K562 (cell line): ENCODE measurements around the gene AGPAT4. TPM values are rescaled to one million over a fixed set of nuclear protein-coding genes. Genes with fewer than 3 reads are reported as not detected.

Source experiments
- ATAC-seq: fragments of 200-7000 bp; cut with Tn5 transposase; 3 replicates; pipeline ENCODE4 v1.9.1; 2020; ENCODE audit warnings: moderate library complexity
- BruUV-seq: library from RNA; stranded (reverse); fragments of 400-500 nt; replicated peaks from 2 replicates; lab custom pipeline; 2021; lab: Mats Ljungman, UMichigan
- CTCF ChIA-PET: fragments of 300-600 bp; formaldehyde crosslinking; extraction: SDS; loops from one replicate; lab custom pipeline; 2021; ENCODE audit warnings: low intra/inter-chr PET ratio; lab: Yijun Ruan, JAX
- POLR2A ChIA-PET: fragments of 300-600, 350-650 bp; sonication (Branson Sonifier 250); formaldehyde crosslinking; extraction: SDS; loops from one replicate; lab custom pipeline; 2021; ENCODE audit warnings: antibody characterized with exemption, inconsistent platforms; lab: Yijun Ruan, JAX
- DNase-seq, 4 experiments: peaks; one replicate each; pipeline versions ENCODE4 v3.0.0 to v3.0.0-alpha.2; 2011 to 2018; ENCODE audit warnings: low spot score in 3 of 4, mixed read lengths in 3 of 4; ENCODE audit errors: extremely low read depth in 1 of 4
- FAIRE-seq: peaks from 2 replicates; lab custom pipeline; 2011; peaks lifted over from hg19 to GRCh38; lab: Jason Lieb, UNC
- H2AFZ ChIP-seq: 2 replicates; pipeline ENCODE4 v1.6.0; 2011; ENCODE audit warnings: low read depth, low read length, control low read depth, inconsistent platforms
- H3K27ac ChIP-seq: fragments of 200-600 bp; 3 replicates; pipeline ENCODE4 v1.8.0; 2011; ENCODE audit warnings: low read depth, mild to moderate bottlenecking, control low read depth, inconsistent platforms, low read length, moderate library complexity, mixed read lengths; ENCODE audit errors: extremely low read depth
- H3K27me3 ChIP-seq, 2 experiments: fragments of 300-600 bp in 1 of 2; 2 replicates in 1 of 2; 3 replicates in 1 of 2; pipeline versions ENCODE4 v1.6.0 to v1.8.0; 2011; ENCODE audit warnings: inconsistent platforms in 2 of 2, low read length in 2 of 2, mild to moderate bottlenecking in 1 of 2, mixed read lengths in 1 of 2, moderate library complexity in 1 of 2; ENCODE audit not compliant: control insufficient read depth in 2 of 2, insufficient read depth in 2 of 2
- H3K36me3 ChIP-seq: fragments of 300-600 bp; 3 replicates; pipeline ENCODE4 v1.8.0; 2011; ENCODE audit warnings: mild to moderate bottlenecking, low read length, inconsistent platforms; ENCODE audit not compliant: control insufficient read depth, insufficient read depth
- H3K4me1 ChIP-seq, 2 experiments: fragments of 200-600 bp in 1 of 2; replicated peaks in 1 of 2; 2 replicates in 1 of 2; 3 replicates in 1 of 2; pipeline versions ENCODE4 v1.5.1 to v1.8.0; 2011; ENCODE audit warnings: inconsistent platforms in 2 of 2, low read length in 2 of 2, mild to moderate bottlenecking in 1 of 2, mixed read lengths in 1 of 2, moderate library complexity in 1 of 2; ENCODE audit not compliant: control insufficient read depth in 2 of 2, insufficient read depth in 2 of 2
- H3K4me2 ChIP-seq: 2 replicates; pipeline ENCODE4 v1.6.1; 2011; ENCODE audit warnings: low read length, control low read depth, inconsistent platforms, mixed read lengths; ENCODE audit not compliant: insufficient read depth
- H3K4me3 ChIP-seq: fragments of 200-600 bp; sonication (generic), shearing (Covaris generic); 2 replicates; pipeline ENCODE4 v1.5.1; 2016; ENCODE audit warnings: control low read depth, inconsistent platforms
- H3K79me2 ChIP-seq: fragments of 200-600 bp; 3 replicates; pipeline ENCODE4 v1.8.0; 2011; ENCODE audit warnings: low read length, inconsistent platforms; ENCODE audit not compliant: control insufficient read depth, insufficient read depth
- H3K9ac ChIP-seq, 2 experiments: 2 replicates each; pipeline versions ENCODE4 v1.6.0 to v1.6.1; 2011; ENCODE audit warnings: low read depth in 2 of 2, low read length in 2 of 2, control low read depth in 1 of 2, inconsistent platforms in 1 of 2, mild to moderate bottlenecking in 1 of 2, mixed read lengths in 1 of 2; ENCODE audit not compliant: insufficient read depth in 1 of 2
- H3K9me1 ChIP-seq: one replicate; pipeline ENCODE4 v1.6.0; 2011; ENCODE audit warnings: inconsistent platforms, mild to moderate bottlenecking, low read length, moderate library complexity; ENCODE audit not compliant: control insufficient read depth, insufficient read depth
- H3K9me3 ChIP-seq: replicated peaks from 2 replicates; pipeline ENCODE4 v1.5.1; 2011; ENCODE audit warnings: low read depth, low read length, inconsistent platforms; ENCODE audit not compliant: control insufficient read depth, insufficient read depth
- H4K20me1 ChIP-seq: replicated peaks from 2 replicates; pipeline ENCODE4 v1.6.1; 2011; ENCODE audit warnings: low read length, inconsistent platforms, mixed read lengths; ENCODE audit not compliant: control insufficient read depth, insufficient read depth
- ADNP ChIP-seq: fragments of 200-800 bp; sonication (Bioruptor generic); IDR thresholded peaks from 2 replicates; pipeline ENCODE4 v1.6.1; 2016; ENCODE audit warnings: missing genetic modification characterization, missing compliant biosample characterization
- BDP1 ChIP-seq: IDR thresholded peaks from 3 replicates; pipeline ENCODE4 v1.6.1; 2011; ENCODE audit not compliant: insufficient read length, insufficient read depth
- BHLHE40 ChIP-seq: IDR thresholded peaks from 2 replicates; pipeline ENCODE4 v1.6.1; 2011; ENCODE audit warnings: low read length, improper control_type of control experiment
- CCAR2 ChIP-seq: fragments of 200-400 bp; formaldehyde crosslinking; IDR thresholded peaks from 2 replicates; pipeline ENCODE4 v1.6.1; 2017; ENCODE audit warnings: mild to moderate bottlenecking, low read depth, low read length
- FOXA3 ChIP-seq, 2 experiments: fragments of 450-650 bp in 1 of 2; sonication (generic) in 1 of 2; formaldehyde crosslinking; IDR thresholded peaks in 1 of 2; conservative IDR thresholded peaks in 1 of 2; 2 replicates each; pipeline versions ENCODE4 v1.4.0 to v1.8.0; 2020 to 2022; ENCODE audit warnings: mild to moderate bottlenecking in 2 of 2, missing genetic modification reagents in 1 of 2
- FOXM1 ChIP-seq, 2 experiments: fragments of 450-650 bp in 1 of 2; sonication (generic) in 1 of 2; formaldehyde crosslinking in 1 of 2; IDR thresholded peaks; 2 replicates each; pipeline versions ENCODE4 v1.6.1 to v1.9.0; 2017 to 2022; ENCODE audit warnings: low read depth in 2 of 2, mild to moderate bottlenecking in 2 of 2, missing genetic modification reagents in 1 of 2, moderate library complexity in 1 of 2
- KHSRP ChIP-seq: fragments of 450-650 bp; IDR thresholded peaks from 2 replicates; pipeline ENCODE4 v1.6.1; 2017
- NUFIP1 ChIP-seq: fragments of 450-650 bp; IDR thresholded peaks from 2 replicates; pipeline ENCODE4 v1.6.1; 2018; ENCODE audit not compliant: partially characterized antibody
- POLR2G ChIP-seq: fragments of 200-400 bp; formaldehyde crosslinking; IDR thresholded peaks from 2 replicates; pipeline ENCODE4 v1.6.1; 2017; ENCODE audit warnings: low read depth, mild to moderate bottlenecking, antibody characterized with exemption, low read length, moderate library complexity
- POLR2H ChIP-seq: IDR thresholded peaks from 2 replicates; pipeline ENCODE4 v1.6.1; 2016; ENCODE audit warnings: missing genetic modification characterization, low read depth, mild to moderate bottlenecking, control low read depth, missing compliant biosample characterization, moderate library complexity
- TEAD1 ChIP-seq, 2 experiments: fragments of 450-650 bp in 1 of 2; sonication (generic) in 1 of 2; formaldehyde crosslinking; IDR thresholded peaks; 2 replicates each; pipeline versions ENCODE4 v1.4.0 to v1.8.0; 2020 to 2022; ENCODE audit warnings: mild to moderate bottlenecking in 2 of 2, missing genetic modification reagents in 1 of 2
- USF2 ChIP-seq: sonication (generic); formaldehyde crosslinking; IDR thresholded peaks from 2 replicates; pipeline ENCODE4 v1.5.0; 2020; ENCODE audit warnings: missing genetic modification reagents
- ZKSCAN3 ChIP-seq: fragments of 250-450 bp; sonication (Bioruptor Pico); IDR thresholded peaks from 2 replicates; pipeline ENCODE4 v1.4.0; 2020
- ZNF140 ChIP-seq: fragments of 250-450 bp; sonication (Bioruptor Pico); IDR thresholded peaks from 2 replicates; pipeline ENCODE4 v1.8.0; 2021; ENCODE audit warnings: moderate library complexity, mild to moderate bottlenecking, inconsistent platforms
- ZNF3 ChIP-seq: fragments of 250-450 bp; sonication (Bioruptor Pico); IDR thresholded peaks from 2 replicates; pipeline ENCODE4 v1.5.0; 2021; ENCODE audit warnings: mild to moderate bottlenecking, moderate library complexity
- ZNF395 ChIP-seq: fragments of 200-800 bp; sonication (Bioruptor generic); IDR thresholded peaks from 2 replicates; pipeline ENCODE4 v1.6.1; 2017; ENCODE audit warnings: missing genetic modification characterization, missing compliant biosample characterization
- ZNF436 ChIP-seq: fragments of 250-450, 450-650 bp; sonication (Bioruptor Pico); formaldehyde crosslinking; IDR thresholded peaks from 2 replicates; pipeline ENCODE4 v1.7.0; 2020; ENCODE audit warnings: mild to moderate bottlenecking
- ZNF655 ChIP-seq: fragments of 250-450 bp; sonication (Bioruptor Pico); IDR thresholded peaks from 2 replicates; pipeline ENCODE4 v1.5.0; 2021
- ZNF76 ChIP-seq: fragments of 250-450 bp; sonication (Bioruptor Pico); IDR thresholded peaks from 2 replicates; pipeline ENCODE4 v1.4.0; 2020; ENCODE audit warnings: mild to moderate bottlenecking, moderate library complexity, borderline replicate concordance
- WGBS: fragments of 100-300 bp; shearing (Covaris generic); methylation state at CpG from one replicate; pipeline ENCODE4 v1.1.6; 2016; ENCODE audit warnings: low coverage, mixed read lengths; ENCODE audit not compliant: insufficient coverage; ENCODE audit errors: missing lambda C conversion rate; 5-methylcytosine and 5-hydroxymethylcytosine counted together
- in situ Hi-C: fragments of 300-500 bp; cut with MboI; formaldehyde crosslinking; loops from 4 replicates; pipeline ENCODE4 v1.15.0; 2018; ENCODE audit warnings: inconsistent platforms, mixed read lengths
- intact Hi-C: fragments of 100-400 bp; cut with micrococcal nuclease; formaldehyde crosslinking; loops from 2 replicates; pipeline ENCODE4 v1.14.2; 2022
- polyA plus RNA-seq, 8 experiments: library from polyadenylated mRNA; depleted of rRNA in 4 of 8; stranded (reverse) in 5 of 8; unstranded in 3 of 8; fragments of >200 nt; fragmentation: Nextera tagmentation in 2 of 8; fragmentation: Illumina TruSeq in 1 of 8; extraction: Ambion mirVana in 2 of 8; extraction: Trizol in 1 of 8; gene quantifications; 2 replicates each; pipeline versions ENCODE4 v1.2.1 to v1.2.3, GENCODE V29; 2011 to 2014; ENCODE audit warnings: inconsistent platforms in 1 of 8, missing spikeins in 1 of 8
- total RNA-seq, 7 experiments: library from RNA; depleted of rRNA in 6 of 7; stranded (reverse); fragments of >200 nt in 6 of 7; fragmentation: Illumina TruSeq in 2 of 7; extraction: Trizol in 2 of 7; gene quantifications; 2 replicates each; pipeline versions ENCODE4 v1.2.1 to v1.2.3, GENCODE V29; 2011 to 2021; ENCODE audit warnings: low replicate concordance in 1 of 7

AGPAT4 gene
- total and polyA plus RNA-seq, 9 of the 15 experiments (the other 6 are each of a cell fraction or from before 2014, with no cell fraction given): 2.2 to 15.0 (median 5.7) TPM

GRCh38 chr6:161270116-161270515, 3.7 kb downstream of the AGPAT4 start:
- peaks cover 21% of the 10 kb centered on the region for H3K79me2 ChIP-seq
- 76% methylated on average over 5 of the region's 5 CpGs for WGBS
- no peak overlapping the region for H2AFZ ChIP-seq
- DNase-seq: no peak
- in situ Hi-C loops: no loop called here
- H3K9ac ChIP-seq: no peak overlapping the region
- H3K4me1 ChIP-seq: peaks cover 15 to 45% of the 10 kb centered on the region in 2 experiments
- intact Hi-C loops: loop anchor here (5.0 to 10.0 kb wide), 3 partner anchors 82 to 475 kb away; no protein-coding TSS in a partner anchor
- no peaks in the 10 kb centered on the region for H3K36me3 ChIP-seq
- POLR2A ChIA-PET: interaction anchor here (0.5 to 2.4 kb wide), 2 partner anchors 8 to 14 kb away, joined by 3 to 17 read pairs; no protein-coding TSS in a partner anchor
- no peaks in the 10 kb centered on the region for H4K20me1 ChIP-seq
- no peaks in the 10 kb centered on the region for H3K9me1 ChIP-seq
- H3K27me3 ChIP-seq: no peaks in the 10 kb centered on the region
- no peaks in the 10 kb centered on the region for H3K9me3 ChIP-seq
- no peak for ATAC-seq
- no peak for FAIRE-seq
- no TSS peak for BruUV-seq
- H3K4me3 ChIP-seq: no peak overlapping the region
- no peak overlapping the region for H3K4me2 ChIP-seq
- H3K27ac ChIP-seq: no peak overlapping the region
- no peak for TF ChIP-seq FOXM1 (IDR thresholded peaks at IDR 0.05; ENCODE audit: low read depth)
- TF ChIP-seq FOXM1 (CRISPR knock-in tag; IDR thresholded peaks at IDR 0.05; ENCODE audit: low read depth): no peak
- TF ChIP-seq ZNF76 (CRISPR knock-in tag): no peak
- TF ChIP-seq KHSRP: no peak
- TF ChIP-seq ZNF3: no peak
- TF ChIP-seq ZNF655: no peak
- TF ChIP-seq ADNP (tag): no peak
- TF ChIP-seq BDP1: no peak
- no peak for TF ChIP-seq BHLHE40
- TF ChIP-seq CCAR2: no peak
- TF ChIP-seq FOXA3 (CRISPR knock-in tag; conservative IDR thresholded peaks at IDR 0.05 in 1 of 2, IDR thresholded peaks at IDR 0.05 in 1 of 2): no peak
- no peak for TF ChIP-seq ZKSCAN3 (CRISPR knock-in tag)
- TF ChIP-seq ZNF436 (CRISPR knock-in tag): no peak
- TF ChIP-seq ZNF395 (CRISPR knock-in tag): no peak
- no peak for TF ChIP-seq ZNF140 (CRISPR knock-in tag)
- no peak for TF ChIP-seq POLR2G
- no peak for TF ChIP-seq POLR2H
- TF ChIP-seq NUFIP1: no peak
- no peak for TF ChIP-seq USF2 (CRISPR knock-in tag)
- no peak for TF ChIP-seq TEAD1 (CRISPR knock-in tag; IDR thresholded peaks at IDR 0.05)
- TF ChIP-seq, all 486 proteins: peak for 0
- CTCF ChIA-PET: no interaction called here
